Measurements from ENCODE around the gene SNRPD2. TPM values are rescaled to one million over a fixed set of nuclear protein-coding genes. Genes with fewer than 3 reads are reported as not detected.

SNRPD2 gene
- total and polyA plus RNA-seq, 3 donors from 2014 or later = 111 to 242 (median 128) TPM

GRCh38 chr19:45717131-45717982 lies 25.6 kb upstream of the SNRPD2 start:
- peak; percentile 99 for DNase-seq
- no peaks in the 10 kb centered on the region for H3K9me3 ChIP-seq
- H3K36me3 ChIP-seq (ENCODE audit: low read depth, missing control alignments) = no peaks in the 10 kb centered on the region
- peaks cover 9% of the 10 kb centered on the region for H3K4me1 ChIP-seq
- no peak for TF ChIP-seq POLR2A (IDR thresholded peaks at IDR 0.05)
- peak in 2 of 3 experiments; percentile 31 to 39 for TF ChIP-seq CTCF (IDR thresholded peaks at IDR 0.05)
- H3K27ac ChIP-seq = peak overlapping the region; percentile 87 to 94
- H3K27me3 ChIP-seq = no peaks in the 10 kb centered on the region
- H3K4me3 ChIP-seq = peak overlapping the region; percentile 51 to 80
- 0% methylated on average over 22 to 51 of the region's 51 CpGs for WGBS, 2 donors
- intact Hi-C loops (cut with DNase I; ENCODE audit: low total_unique reads) = no loop called here

GRCh38 chr19:45716359-45717130 lies 24.8 kb upstream of the SNRPD2 start:
- H3K36me3 ChIP-seq (ENCODE audit: low read depth, missing control alignments) = no peaks in the 10 kb centered on the region
- 1 to 2% methylated on average over 24 of the region's 24 CpGs for WGBS, 2 donors
- peak overlapping the region; percentile 81 to 85 for H3K27ac ChIP-seq
- TF ChIP-seq CTCF (IDR thresholded peaks at IDR 0.05) = no peak
- no peak for TF ChIP-seq POLR2A (IDR thresholded peaks at IDR 0.05)
- H3K27me3 ChIP-seq = no peaks in the 10 kb centered on the region
- H3K4me1 ChIP-seq = peaks cover 9% of the 10 kb centered on the region
- H3K9me3 ChIP-seq = no peaks in the 10 kb centered on the region
- intact Hi-C loops (cut with DNase I; ENCODE audit: low total_unique reads) = no loop called here
- DNase-seq = peak; percentile 43
- peak overlapping the region; percentile 51 to 80 for H3K4me3 ChIP-seq

GRCh38 chr19:45715139-45715538 lies 23.4 kb upstream of the SNRPD2 start:
- H3K4me1 ChIP-seq = peaks cover 9% of the 10 kb centered on the region
- H3K27me3 ChIP-seq = no peaks in the 10 kb centered on the region
- H3K9me3 ChIP-seq = no peaks in the 10 kb centered on the region
- intact Hi-C loops (cut with DNase I; ENCODE audit: low total_unique reads) = no loop called here
- no peak overlapping the region for H3K27ac ChIP-seq
- no peak overlapping the region for H3K4me3 ChIP-seq
- no peak for TF ChIP-seq POLR2A (IDR thresholded peaks at IDR 0.05)
- TF ChIP-seq CTCF (IDR thresholded peaks at IDR 0.05) = no peak
- no peak for DNase-seq
- no peaks in the 10 kb centered on the region for H3K36me3 ChIP-seq (ENCODE audit: low read depth, missing control alignments)
- WGBS, 2 donors = 91 to 97% methylated on average over 3 of the region's 3 CpGs

- no peak for DNase-seq
- H3K9me3 ChIP-seq = no peaks in the 10 kb centered on the region
- H3K27ac ChIP-seq = no peak overlapping the region
- no peaks in the 10 kb centered on the region for H3K27me3 ChIP-seq
- H3K4me3 ChIP-seq = no peak overlapping the region
- no peak for TF ChIP-seq POLR2A (IDR thresholded peaks at IDR 0.05)
- TF ChIP-seq CTCF (IDR thresholded peaks at IDR 0.05) = no peak
- intact Hi-C loops (cut with DNase I; ENCODE audit: low total_unique reads) = no loop called here
- WGBS, 2 donors = 78 to 95% methylated on average over 11 to 15 of the region's 15 CpGs
- no peaks in the 10 kb centered on the region for H3K36me3 ChIP-seq (ENCODE audit: low read depth, missing control alignments)
- H3K4me1 ChIP-seq = peaks cover 4% of the 10 kb centered on the region
Observed at GRCh38 chr19:45713141-45713540, 21.4 kb upstream of the SNRPD2 start.

All from testis (tissue), 3 donors.